Fibroblast of skin of scalp (primary cell): ENCODE measurements around the gene GCM1.
A peak's percentile ranks its signal among the peaks of the same experiment; 100 is the strongest.

Experiments used
- DNase-seq: peaks from one replicate; pipeline ENCODE4 v3.0.0-alpha.2; 2013

The GCM1 gene

GRCh38 chr6:53151676-53152075, 3.0 kb upstream of the GCM1 start:
- DNase-seq = no peak

- no peak for DNase-seq
These were observed 3.8 kb downstream of the GCM1 start for GRCh38 chr6:53144802-53145201.

GRCh38 chr6:53143710-53144109, 4.9 kb downstream of the GCM1 start:
- DNase-seq = no peak

GRCh38 chr6:53142810-53143209, 5.8 kb downstream of the GCM1 start:
- DNase-seq = no peak

GRCh38 chr6:53139841-53140413, 8.7 kb downstream of the GCM1 start:
- no peak for DNase-seq

GRCh38 chr6:53136000-53136609, 12.5 kb downstream of the GCM1 start:
- no peak for DNase-seq

GRCh38 chr6:53134601-53135235, 13.9 kb downstream of the GCM1 start:
- no peak for DNase-seq

- no peak for DNase-seq
These were observed 14.7 kb downstream of the GCM1 start for GRCh38 chr6:53133961-53134360.

GRCh38 chr6:53130569-53131290, 17.9 kb downstream of the GCM1 start:
- DNase-seq = no peak

GRCh38 chr6:53128842-53129241, 19.8 kb downstream of the GCM1 start:
- DNase-seq = peak; percentile 48

- no peak for DNase-seq
These were observed 23.4 kb downstream of the GCM1 start for GRCh38 chr6:53125276-53125675.

- no peak for DNase-seq
These were observed 24.4 kb downstream of the GCM1 start for GRCh38 chr6:53124131-53124800.

GRCh38 chr6:53119772-53120409, 28.8 kb downstream of the GCM1 start:
- peak; percentile 58 for DNase-seq

GRCh38 chr6:53119349-53119748, 29.3 kb downstream of the GCM1 start:
- DNase-seq = peak; percentile 40

GRCh38 chr6:53115741-53116140, 32.9 kb downstream of the GCM1 start:
- no peak for DNase-seq

- DNase-seq = no peak
These were observed 33.5 kb downstream of the GCM1 start for GRCh38 chr6:53115113-53115512.

- no peak for DNase-seq
These were observed 34.9 kb downstream of the GCM1 start for GRCh38 chr6:53113742-53114141.

- no peak for DNase-seq
These were observed 35.8 kb downstream of the GCM1 start for GRCh38 chr6:53112871-53113270.

GRCh38 chr6:53112404-53112803, 36.2 kb downstream of the GCM1 start:
- no peak for DNase-seq

GRCh38 chr6:53111865-53112264, 36.8 kb downstream of the GCM1 start:
- DNase-seq = no peak

- DNase-seq = no peak
These were observed 39.0 kb downstream of the GCM1 start for GRCh38 chr6:53109612-53110011.

- DNase-seq = peak; percentile 84
These were observed 41.5 kb downstream of the GCM1 start for GRCh38 chr6:53107091-53107490.

- no peak for DNase-seq
These were observed 43.7 kb downstream of the GCM1 start for GRCh38 chr6:53104916-53105315.
